ENCODE results near the gene ABHD16A.
"Not testable (repeated sequence)": the region's sequence is repeated elsewhere in the genome, so short reads cannot be mapped to it uniquely, and the experiment has no call there.

The ABHD16A gene

GRCh38 chr6:31713991-31714684 lies 11.0 kb upstream of the ABHD16A start:
- no peak for DNase-seq

- no peak for DNase-seq
Measured at GRCh38 chr6:31713465-31713864, 10.3 kb upstream of the ABHD16A start.

GRCh38 chr6:31712296-31712695 lies 9.2 kb upstream of the ABHD16A start:
- DNase-seq = no peak

- DNase-seq = no peak
Measured at GRCh38 chr6:31711233-31711632, 8.1 kb upstream of the ABHD16A start.

GRCh38 chr6:31710523-31711219 lies 7.5 kb upstream of the ABHD16A start:
- no peak for DNase-seq

GRCh38 chr6:31709157-31709556 lies 6.0 kb upstream of the ABHD16A start:
- DNase-seq = not testable (repeated sequence)

- no peak for DNase-seq
Measured at GRCh38 chr6:31708224-31708623, 5.1 kb upstream of the ABHD16A start.

- DNase-seq = no peak
Measured at GRCh38 chr6:31707701-31708100, 4.6 kb upstream of the ABHD16A start.

GRCh38 chr6:31706599-31706998 lies 3.5 kb upstream of the ABHD16A start, which contains the start of gene LY6G6F:
TSS of gene LY6G6F (plus strand) at chr6:31706866. CDS start at chr6:31706907, 41 bp downstream.
- DNase-seq = no peak

GRCh38 chr6:31705931-31706330 lies 2.8 kb upstream of the ABHD16A start:
- DNase-seq = no peak

- DNase-seq = peak; percentile 39
Measured at GRCh38 chr6:31702405-31702818, 712 bp downstream of the ABHD16A start.

GRCh38 chr6:31701666-31702404 lies 1.3 kb downstream of the ABHD16A start:
- DNase-seq = peak; percentile 36

- DNase-seq = no peak
Measured at GRCh38 chr6:31700740-31701401, 2.3 kb downstream of the ABHD16A start.

GRCh38 chr6:31697555-31697954 lies 5.6 kb downstream of the ABHD16A start:
- no peak for DNase-seq

- DNase-seq = no peak
Measured at GRCh38 chr6:31693535-31693934, 9.6 kb downstream of the ABHD16A start.

- DNase-seq = no peak
Measured at GRCh38 chr6:31692886-31693285, 10.2 kb downstream of the ABHD16A start.

GRCh38 chr6:31692353-31692752 lies 10.8 kb downstream of the ABHD16A start:
- DNase-seq = no peak

GRCh38 chr6:31691564-31692108 lies 11.5 kb downstream of the ABHD16A start:
- DNase-seq = no peak

- no peak for DNase-seq
Measured at GRCh38 chr6:31691078-31691463, 12.1 kb downstream of the ABHD16A start.

GRCh38 chr6:31690231-31691077 lies 12.7 kb downstream of the ABHD16A start:
- no peak for DNase-seq

- no peak for DNase-seq
Measured at GRCh38 chr6:31689249-31690110, 13.6 kb downstream of the ABHD16A start.
